Myocyte (in vitro differentiated cells): Measurements from ENCODE around the gene IKBKE. TPM values are rescaled to one million over a fixed set of nuclear protein-coding genes. Genes with fewer than 3 reads are reported as not detected.
A peak's percentile ranks its signal among the peaks of the same experiment; 100 is the strongest.

ENCODE experiments used
- DNase-seq: peaks from one replicate; pipeline ENCODE4 v3.0.0-alpha.2; 2012; ENCODE audit warnings: low read depth
- microRNA-seq: library from miRNA; unstranded; fragments of <30 nt; microRNA quantifications from one replicate; pipeline ENCODE4, GENCODE V29; 2016
- total RNA-seq: library from RNA; depleted of rRNA; stranded (reverse); fragments of >200 nt; gene quantifications from 2 replicates; pipeline ENCODE4 v1.2.3, GENCODE V29; 2014

IKBKE gene
- total RNA-seq, 1 donor from 2014 or later: 3.9 TPM

GRCh38 chr1:206538901-206539640, 68.8 kb downstream of the IKBKE start:
- DNase-seq: no peak

DNA sequence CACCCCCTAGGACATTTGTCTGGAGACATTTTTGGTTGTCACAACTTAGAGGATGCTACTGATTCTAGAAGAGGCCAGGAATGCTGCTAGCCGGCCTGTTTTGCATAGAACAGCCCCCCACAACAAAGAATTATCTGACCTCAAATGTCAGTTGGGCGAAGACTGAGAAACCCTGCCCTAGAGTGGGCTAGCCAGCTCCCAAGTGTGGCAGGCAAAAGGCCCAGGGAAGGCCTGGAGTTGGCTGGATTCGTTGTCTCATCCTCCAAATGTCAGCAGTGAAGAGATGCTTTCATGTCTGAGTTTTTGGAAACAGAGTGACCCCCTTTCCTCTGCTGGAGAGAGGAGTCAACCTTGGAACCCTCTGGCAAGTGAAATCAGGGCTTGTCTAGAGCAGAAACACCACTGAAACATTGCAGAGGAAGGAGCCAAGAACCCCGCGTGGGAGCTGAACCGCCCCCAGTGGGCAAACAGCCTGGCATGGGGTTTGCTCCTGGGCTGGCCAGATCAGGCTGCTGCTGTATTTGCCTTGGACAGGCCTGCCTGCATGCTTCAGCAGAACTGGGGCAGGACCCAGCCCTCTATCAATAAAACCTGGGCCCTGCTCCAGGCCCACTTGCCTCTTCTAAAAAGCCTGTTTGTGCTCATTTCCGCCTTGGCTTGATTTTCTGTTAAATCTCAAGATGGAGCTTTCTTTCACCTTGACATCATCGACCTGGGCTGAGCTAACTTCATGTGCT, 69.9 kb downstream of the IKBKE start:
- DNase-seq: no peak

DNA sequence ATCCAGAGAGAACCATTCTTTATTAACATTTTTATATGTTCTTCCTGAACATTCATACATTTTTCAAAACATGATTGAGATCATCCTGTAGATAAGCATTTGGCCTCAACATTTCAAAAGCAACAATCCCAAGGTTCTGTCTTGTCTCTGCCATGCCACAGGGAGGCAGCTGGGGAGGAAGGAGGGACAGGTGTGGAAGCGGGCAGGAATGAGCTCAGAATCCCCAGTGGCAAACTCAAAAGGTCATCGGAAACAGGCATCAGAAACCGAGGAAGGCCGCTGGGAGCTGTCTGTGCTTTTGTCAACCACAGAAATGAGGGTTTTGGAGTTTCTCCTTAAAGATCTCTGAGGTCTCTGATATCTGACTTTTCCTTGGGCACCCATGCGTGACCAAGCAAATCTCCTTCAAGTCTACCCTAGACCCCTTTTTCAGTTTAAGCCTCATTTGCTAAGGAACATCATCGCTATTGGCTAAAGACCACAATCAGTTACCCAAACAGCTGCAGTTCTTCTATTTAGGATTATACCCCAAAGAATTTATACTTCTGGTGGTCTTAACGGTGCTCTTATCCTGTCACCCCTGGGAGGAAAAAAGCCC, 71.1 kb downstream of the IKBKE start:
- DNase-seq: peak; percentile 12

- DNase-seq: peak; percentile 72
These were observed 74.4 kb downstream of the IKBKE start for GRCh38 chr1:206544562-206545257.

GRCh38 chr1:206545351-206545750, 75.1 kb downstream of the IKBKE start:
- no peak for DNase-seq

Small RNA genes lying within 50 kb of the gene (microRNA-seq; reads per million reads assigned to microRNA genes)
- not detected for gene MIR6769B

Other genes starting within 250 kb of the IKBKE start
- 0.11 and 0.16 TPM in 2 replicates for gene RASSF5, start 37.1 kb downstream of the IKBKE start, total RNA-seq
- 36.7 and 42.7 TPM in 2 replicates for gene EIF2D, start 142.0 kb downstream of the IKBKE start, total RNA-seq
- gene DYRK3, start 165.1 kb downstream of the IKBKE start, total RNA-seq: 11.5 and 14.9 TPM in 2 replicates
- gene MAPKAPK2, start 214.4 kb downstream of the IKBKE start, total RNA-seq: 67.2 and 74.5 TPM in 2 replicates